Heart right ventricle (tissue), 16 donors: ENCODE data around the gene PLEKHA8. TPM values are rescaled to one million over a fixed set of nuclear protein-coding genes. Genes with fewer than 3 reads are reported as not detected.

Experiments
- ATAC-seq, 8 donors: fragments of 200-7000 bp; cut with Tn5 transposase; one replicate each; pipeline ENCODE4 v1.9.1; 2020; ENCODE audit warnings: mild to moderate bottlenecking in 8 of 8, moderate library complexity in 8 of 8, moderate number of reproducible peaks in 1 of 8
- DNase-seq, 2 donors: peaks; one replicate each; pipeline ENCODE4 v3.0.0-alpha.2; 2020
- H3K27ac ChIP-seq, 10 donors: fragments of 200-600 bp; sonication (generic) in 2 of 10; one replicate each; pipeline versions ENCODE4 v1.5.0 to v1.8.0; 2020 to 2022; ENCODE audit warnings: mild to moderate bottlenecking in 3 of 10
- H3K27me3 ChIP-seq, 7 donors: fragments of 200-600 bp; one replicate each; pipeline ENCODE4 v1.8.0; 2021 to 2022; ENCODE audit warnings: mild to moderate bottlenecking in 2 of 7
- H3K36me3 ChIP-seq, 9 donors: fragments of 200-600 bp; sonication (generic) in 1 of 9; one replicate each; pipeline versions ENCODE4 v1.5.0 to v1.8.0; 2020 to 2022; ENCODE audit warnings: mild to moderate bottlenecking in 2 of 9
- H3K4me1 ChIP-seq, 9 donors: fragments of 200-600 bp; sonication (generic) in 1 of 9; one replicate each; pipeline versions ENCODE4 v1.5.0 to v1.8.0; 2020 to 2022; ENCODE audit warnings: mild to moderate bottlenecking in 4 of 9
- H3K4me3 ChIP-seq, 10 donors: fragments of 200-600 bp; sonication (generic) in 2 of 10; one replicate each; pipeline versions ENCODE4 v1.5.0 to v1.8.0; 2020 to 2022; ENCODE audit warnings: mild to moderate bottlenecking in 7 of 10, moderate library complexity in 2 of 10
- H3K9me3 ChIP-seq, 11 donors: fragments of 200-600 bp in 10 of 11; sonication (generic) in 2 of 11; one replicate each; pipeline versions ENCODE4 v1.5.0 to v1.8.0; 2013 to 2022; ENCODE audit warnings: mild to moderate bottlenecking in 2 of 11, control low read depth in 1 of 11, moderate library complexity in 1 of 11
- WGBS, 2 donors: extraction: QIAGEN DNeasy Blood & Tissue Kit; methylation state at CpG; one replicate each; pipeline ENCODE4 v1.1.7; 2013; ENCODE audit warnings: inconsistent platforms in 1 of 2; 5-methylcytosine and 5-hydroxymethylcytosine counted together
- intact Hi-C, 10 donors: fragments of 100-400 bp; cut with DNase I; formaldehyde crosslinking; loops; one replicate each; pipeline versions ENCODE4 v1.11.1 to v1.14.2; 2022
- polyA plus RNA-seq, 2 donors: library from polyadenylated mRNA; stranded (reverse); fragments of 200-250 nt; gene quantifications; one replicate each; pipeline ENCODE4 v1.2.3, GENCODE V29; 2013
- total RNA-seq, 10 donors: library from RNA; stranded (reverse); fragmentation: NEBNext Ultra II Directional in 3 of 10; extraction: Animal tissue kit (Norgen Biotek cat#: 25700) in 3 of 10; gene quantifications; one replicate each; pipeline versions ENCODE4 v1.2.1 to v1.2.4, GENCODE V29; 2021 to 2023
- TF ChIP-seq, protein P1 (sequence below), 9 donors: fragments of 200-600 bp; sonication (generic) in 2 of 9; IDR thresholded peaks; one replicate each; pipeline versions ENCODE4 v1.5.0 to v1.8.0; 2021 to 2022; ENCODE audit warnings: antibody characterized with exemption in 9 of 9, mild to moderate bottlenecking in 5 of 9, moderate library complexity in 1 of 9
- donor health status: Arrhythmogenic right ventricular cardiomyopathy.
- donor health status: ischemic (EF 13 %, LVEDD 7.1; RV severe dilation, severe dysfunction).
- donor health status: healthy with polysubstance abuse.
- donor health status: DM: no; HTN: yes; CAD: no.
- donor health status: DM: no; HTN: no; CAD: no.
- donor health status: ischemic (EF 25% LVEDD 6.9; RV normal size, moderate dysfunction).
- donor health status: ischemic (EF 25% LVEDD 5.7; RV mildly dilated, moderate dysfunction).
- donor health status: healthy.
- donor health status: DM: yes; HTN: yes; CAD: no.
- donor health status: Ischemic cardiomyopathy.
- donor health status: ischemic (EF 35%, LVEDD 5.7; RV mildly dilated, moderate dysfunction).
- donor health status: nonischemic (EF 11% LVEDD 7.7; RV severe dilation, severe dysfunction).
- donor health status: DM: yes; HTN: yes; CAD: no.
- donor health status: PGD.
- donor health status: ischemic (EF 29% LVEDD 5.4; RV normal size, mild dysfunction).
- donor health status: nonischemic (EF 23%, LVEDD 6.1; RV moderate dilation, normal function).

PLEKHA8 gene
- total and polyA plus RNA-seq, 12 donors: 1.8 to 6.0 (median 4.0) TPM

DNA sequence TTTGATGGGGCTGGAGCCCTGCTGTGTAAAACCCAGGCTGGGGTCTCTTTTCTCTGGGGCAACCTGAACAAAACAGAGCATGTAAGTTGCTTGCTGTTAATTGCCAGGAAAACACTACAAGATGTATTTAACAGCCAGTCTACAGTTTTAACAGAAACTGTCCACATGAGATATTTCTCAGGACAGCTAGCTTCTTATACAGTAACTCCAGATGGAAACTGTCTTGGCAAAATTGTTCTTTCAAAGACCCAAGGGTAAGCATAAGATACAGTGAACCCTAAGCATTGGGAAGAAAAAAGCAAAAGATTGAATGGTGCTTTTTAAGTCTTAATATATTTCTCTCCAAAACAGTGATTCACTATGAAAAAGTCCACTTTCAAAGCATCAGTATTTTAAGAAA lies 9.8 kb upstream of the PLEKHA8 start:
- H3K27ac ChIP-seq: no peak overlapping the region
- ATAC-seq: no peak

DNA sequence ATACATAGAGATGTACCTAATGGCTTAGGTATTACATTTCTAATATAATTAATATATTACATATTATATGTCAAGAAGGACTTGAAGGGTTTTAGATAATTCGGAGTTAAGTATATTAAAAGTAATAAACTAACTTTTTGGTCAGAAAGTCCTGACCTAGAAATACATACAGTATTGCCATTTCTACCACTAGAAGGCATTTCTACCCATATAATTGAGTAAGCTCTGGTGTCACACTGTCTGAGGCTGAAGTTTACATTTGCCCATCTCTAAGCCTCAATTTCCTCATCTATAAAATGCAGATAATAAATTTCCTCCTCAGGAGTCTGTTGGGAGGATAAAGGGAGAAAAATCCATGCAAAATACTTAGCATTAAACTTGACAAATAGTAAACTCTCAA lies 8.8 kb upstream of the PLEKHA8 start:
- no peak for DNase-seq
- 90 to 97% methylated on average over 1 of the region's 1 CpG for WGBS, 2 donors
- H3K4me1 ChIP-seq: peaks cover 0 to 5% (median 0%) of the 10 kb centered on the region in 9 donors
- no peaks in the 10 kb centered on the region for H3K27me3 ChIP-seq
- H3K27ac ChIP-seq: no peak overlapping the region
- ATAC-seq: no peak
- peaks cover 0 to 44% (median 0%) of the 10 kb centered on the region in 9 donors for H3K36me3 ChIP-seq
- H3K4me3 ChIP-seq: no peak overlapping the region
- no peaks in the 10 kb centered on the region for H3K9me3 ChIP-seq
- intact Hi-C loops: no loop called here
- TF ChIP-seq, protein P1, sequence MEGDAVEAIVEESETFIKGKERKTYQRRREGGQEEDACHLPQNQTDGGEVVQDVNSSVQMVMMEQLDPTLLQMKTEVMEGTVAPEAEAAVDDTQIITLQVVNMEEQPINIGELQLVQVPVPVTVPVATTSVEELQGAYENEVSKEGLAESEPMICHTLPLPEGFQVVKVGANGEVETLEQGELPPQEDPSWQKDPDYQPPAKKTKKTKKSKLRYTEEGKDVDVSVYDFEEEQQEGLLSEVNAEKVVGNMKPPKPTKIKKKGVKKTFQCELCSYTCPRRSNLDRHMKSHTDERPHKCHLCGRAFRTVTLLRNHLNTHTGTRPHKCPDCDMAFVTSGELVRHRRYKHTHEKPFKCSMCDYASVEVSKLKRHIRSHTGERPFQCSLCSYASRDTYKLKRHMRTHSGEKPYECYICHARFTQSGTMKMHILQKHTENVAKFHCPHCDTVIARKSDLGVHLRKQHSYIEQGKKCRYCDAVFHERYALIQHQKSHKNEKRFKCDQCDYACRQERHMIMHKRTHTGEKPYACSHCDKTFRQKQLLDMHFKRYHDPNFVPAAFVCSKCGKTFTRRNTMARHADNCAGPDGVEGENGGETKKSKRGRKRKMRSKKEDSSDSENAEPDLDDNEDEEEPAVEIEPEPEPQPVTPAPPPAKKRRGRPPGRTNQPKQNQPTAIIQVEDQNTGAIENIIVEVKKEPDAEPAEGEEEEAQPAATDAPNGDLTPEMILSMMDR (IDR thresholded peaks at IDR 0.05): no peak

More for the DNA sequence above, 9.8 kb upstream of the PLEKHA8 start:
- no peak for DNase-seq
- Histone ChIP-seq H3K9me3 (no peaks in the 10 kb centered on the region), H3K27me3 (no peaks in the 10 kb centered on the region), H3K36me3 (peaks cover 0 to 54% (median 0%) of the 10 kb centered on the region in 9 donors), H3K4me3 (no peak overlapping the region), H3K4me1 (no peaks in the 10 kb centered on the region)
- intact Hi-C loops: no loop called here
- TF ChIP-seq, protein P1 (IDR thresholded peaks at IDR 0.05): no peak

DNA sequence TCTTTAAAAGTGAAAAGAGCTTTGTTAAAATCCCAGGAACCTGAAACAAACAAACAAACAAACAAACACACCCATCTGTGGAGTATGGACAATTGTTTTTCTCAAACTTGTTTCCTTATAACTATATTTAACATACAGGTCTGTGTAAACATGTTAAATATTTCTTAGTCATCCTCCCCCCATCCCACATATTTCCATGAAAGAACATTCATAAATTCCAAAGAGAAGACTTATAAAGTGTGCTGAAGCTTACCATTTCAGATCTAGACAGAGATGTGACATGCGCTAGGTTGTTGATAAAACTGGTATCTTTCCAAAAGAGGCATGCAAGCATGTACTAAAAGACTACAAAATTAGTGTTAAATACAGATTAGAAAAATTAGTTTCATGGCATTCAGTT lies 8.3 kb upstream of the PLEKHA8 start:
- no peaks in the 10 kb centered on the region for H3K9me3 ChIP-seq
- TF ChIP-seq, protein P1 (IDR thresholded peaks at IDR 0.05): no peak
- peaks cover 0 to 11% (median 6%) of the 10 kb centered on the region in 9 donors for H3K4me1 ChIP-seq
- no peak for ATAC-seq
- H3K27ac ChIP-seq: no peak overlapping the region
- DNase-seq: no peak
- 95 to 99% methylated on average over 1 of the region's 1 CpG for WGBS, 2 donors
- peaks cover 0 to 38% (median 0%) of the 10 kb centered on the region in 9 donors for H3K36me3 ChIP-seq
- H3K27me3 ChIP-seq: no peaks in the 10 kb centered on the region
- H3K4me3 ChIP-seq: no peak overlapping the region
- intact Hi-C loops: loop anchor here in 1 of 10 donors (10.0 kb wide), 1 partner anchor 265 kb away; the partner anchor contains the start of gene ZNRF2

DNA sequence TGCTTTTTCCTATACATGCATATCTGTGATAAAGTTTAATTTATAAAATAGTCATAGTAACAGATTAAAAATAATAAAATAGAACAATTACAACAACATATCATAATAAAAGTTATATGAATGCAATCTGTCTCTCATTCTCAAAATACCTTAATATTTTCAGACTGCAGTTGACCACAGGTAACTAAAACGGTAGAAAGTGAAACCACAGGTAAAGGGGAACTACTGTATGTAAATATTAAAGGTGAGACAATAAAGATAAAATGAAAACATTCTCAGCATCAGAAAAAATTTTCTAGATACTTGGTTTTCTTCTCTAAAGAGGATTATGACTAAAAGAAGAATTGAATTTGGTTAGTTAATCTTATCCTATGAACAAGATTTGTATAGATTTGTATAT lies 7.7 kb upstream of the PLEKHA8 start:
- Histone ChIP-seq H3K27ac (no peak overlapping the region), H3K27me3 (no peaks in the 10 kb centered on the region), H3K36me3 (peaks cover 0 to 35% (median 0%) of the 10 kb centered on the region in 9 donors), H3K4me1 (peaks cover 0 to 16% (median 11%) of the 10 kb centered on the region in 9 donors), H3K9me3 (no peaks in the 10 kb centered on the region), H3K4me3 (no peak overlapping the region)
- intact Hi-C loops: loop anchor here in 1 of 10 donors (10.0 kb wide), 1 partner anchor 264 kb away; the partner anchor contains the start of gene ZNRF2
- 72 to 76% methylated on average over 1 of the region's 1 CpG for WGBS, 2 donors
- DNase-seq: no peak
- TF ChIP-seq, protein P1 (IDR thresholded peaks at IDR 0.05): no peak
- ATAC-seq: no peak
